ENCODE results near the gene SP140. TPM values are rescaled to one million over a fixed set of nuclear protein-coding genes. Genes with fewer than 3 reads are reported as not detected.
A peak's percentile ranks its signal among the peaks of the same experiment; 100 is the strongest.
"Not testable (repeated sequence)": the region's sequence is repeated elsewhere in the genome, so short reads cannot be mapped to it uniquely, and the experiment has no call there.

SP140 gene
- total RNA-seq, 1 experiment from 2014 or later = 0.32 TPM

GRCh38 chr2:230286048-230286447, 60.5 kb downstream of the SP140 start:
- H3K27ac ChIP-seq (ENCODE audit: low read depth, low read length, poor library complexity, severe bottlenecking) = no peak overlapping the region
- H3K36me3 ChIP-seq (ENCODE audit: insufficient read depth, low read length, poor library complexity, severe bottlenecking) = no peaks in the 10 kb centered on the region
- no peaks in the 10 kb centered on the region for H3K9me3 ChIP-seq (ENCODE audit: low read depth, low read length, poor library complexity, severe bottlenecking)
- H3K4me3 ChIP-seq (ENCODE audit: low read depth, low read length, poor library complexity, severe bottlenecking) = no peak overlapping the region
- no peaks in the 10 kb centered on the region for H3K27me3 ChIP-seq (replicated peaks; ENCODE audit: insufficient read depth, low read depth, low read length, poor library complexity)
- BruUV-seq (replicated peaks) = no TSS peak
- DNase-seq (ENCODE audit: low spot score) = no peak
- ChIA-PET CTCF (no interaction called here), POLR2A (ENCODE audit: low non-redundant PET) (no interaction called here)
- no peak for TF ChIP-seq EZH2 (IDR thresholded peaks at IDR 0.05; ENCODE audit: borderline replicate concordance, low read depth, low read length, poor library complexity, severe bottlenecking)
- no peak for TF ChIP-seq CTCF (conservative IDR thresholded peaks at IDR 0.05; ENCODE audit: low read depth, low read length)
- intact Hi-C loops (cut with micrococcal nuclease; ENCODE audit: unreplicated experiment) = no loop called here
- no peaks in the 10 kb centered on the region for H3K4me1 ChIP-seq (ENCODE audit: insufficient read depth, low read length, poor library complexity, severe bottlenecking)

DNA sequence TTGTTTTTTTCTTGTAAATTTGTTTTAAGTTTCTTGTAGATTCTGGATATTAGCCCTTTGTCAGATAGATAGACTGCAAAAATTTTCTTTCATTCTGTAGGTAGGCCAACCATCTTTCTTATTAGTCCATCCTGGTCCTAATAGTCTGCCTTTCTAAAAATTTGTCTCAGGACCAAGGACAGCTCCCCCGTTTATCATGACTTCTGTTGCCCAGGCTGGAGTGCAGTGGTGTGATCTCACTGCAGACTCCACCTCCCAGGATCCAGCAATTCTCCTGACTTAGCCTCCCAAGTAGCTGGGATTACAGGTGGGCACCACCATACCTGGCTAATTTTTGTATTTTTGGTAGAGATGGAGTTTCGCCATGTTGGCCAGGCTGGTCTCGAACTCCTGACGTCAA, 63.8 kb downstream of the SP140 start:
- H3K27me3 ChIP-seq (replicated peaks; ENCODE audit: insufficient read depth, low read depth, low read length, poor library complexity); POLR2A ChIA-PET (ENCODE audit: low non-redundant PET); CTCF ChIA-PET; H3K4me1 ChIP-seq (ENCODE audit: insufficient read depth, low read length, poor library complexity, severe bottlenecking); H3K36me3 ChIP-seq (ENCODE audit: insufficient read depth, low read length, poor library complexity, severe bottlenecking); H3K9me3 ChIP-seq (ENCODE audit: low read depth, low read length, poor library complexity, severe bottlenecking); intact Hi-C loops (cut with micrococcal nuclease; ENCODE audit: unreplicated experiment); H3K4me3 ChIP-seq (ENCODE audit: low read depth, low read length, poor library complexity, severe bottlenecking); H3K27ac ChIP-seq (ENCODE audit: low read depth, low read length, poor library complexity, severe bottlenecking); BruUV-seq (replicated peaks): not testable (repeated sequence)
- peak; percentile 21 for DNase-seq (ENCODE audit: low spot score)

DNA sequence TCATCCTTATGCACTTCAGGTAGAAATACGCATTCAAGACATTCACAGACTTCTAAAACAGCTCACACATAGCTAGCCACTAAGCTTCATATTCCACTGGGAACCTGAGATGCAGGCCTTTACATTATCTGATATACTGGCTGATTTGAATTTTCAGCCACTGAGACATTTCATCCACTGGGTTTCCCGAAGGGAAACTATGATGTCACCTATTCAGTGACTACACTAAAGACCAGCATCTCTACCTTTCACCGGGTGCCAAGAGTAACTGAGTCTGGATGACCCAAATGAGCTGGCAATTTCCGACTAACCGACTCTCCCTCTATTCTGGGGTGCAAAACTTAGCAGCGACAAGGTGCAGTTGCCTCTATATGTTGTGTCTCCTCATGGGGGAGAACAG, 69.7 kb downstream of the SP140 start:
- H3K4me1 ChIP-seq (ENCODE audit: insufficient read depth, low read length, poor library complexity, severe bottlenecking) = no peaks in the 10 kb centered on the region
- CTCF ChIA-PET = no interaction called here
- no TSS peak for BruUV-seq (replicated peaks)
- H3K9me3 ChIP-seq (ENCODE audit: low read depth, low read length, poor library complexity, severe bottlenecking) = no peaks in the 10 kb centered on the region
- no peak overlapping the region for H3K27ac ChIP-seq (ENCODE audit: low read depth, low read length, poor library complexity, severe bottlenecking)
- no peaks in the 10 kb centered on the region for H3K27me3 ChIP-seq (replicated peaks; ENCODE audit: insufficient read depth, low read depth, low read length, poor library complexity)
- intact Hi-C loops (cut with micrococcal nuclease; ENCODE audit: unreplicated experiment) = no loop called here
- no peak for TF ChIP-seq EZH2 (IDR thresholded peaks at IDR 0.05; ENCODE audit: borderline replicate concordance, low read depth, low read length, poor library complexity, severe bottlenecking)
- no peak for TF ChIP-seq CTCF (conservative IDR thresholded peaks at IDR 0.05; ENCODE audit: low read depth, low read length)
- H3K36me3 ChIP-seq (ENCODE audit: insufficient read depth, low read length, poor library complexity, severe bottlenecking) = no peaks in the 10 kb centered on the region
- DNase-seq (ENCODE audit: low spot score) = no peak
- H3K4me3 ChIP-seq (ENCODE audit: low read depth, low read length, poor library complexity, severe bottlenecking) = no peak overlapping the region
- POLR2A ChIA-PET (ENCODE audit: low non-redundant PET) = interaction anchor here (0.6 kb wide), 1 partner anchor 231 kb away, joined by 5 read pairs; no protein-coding TSS in a partner anchor

DNA sequence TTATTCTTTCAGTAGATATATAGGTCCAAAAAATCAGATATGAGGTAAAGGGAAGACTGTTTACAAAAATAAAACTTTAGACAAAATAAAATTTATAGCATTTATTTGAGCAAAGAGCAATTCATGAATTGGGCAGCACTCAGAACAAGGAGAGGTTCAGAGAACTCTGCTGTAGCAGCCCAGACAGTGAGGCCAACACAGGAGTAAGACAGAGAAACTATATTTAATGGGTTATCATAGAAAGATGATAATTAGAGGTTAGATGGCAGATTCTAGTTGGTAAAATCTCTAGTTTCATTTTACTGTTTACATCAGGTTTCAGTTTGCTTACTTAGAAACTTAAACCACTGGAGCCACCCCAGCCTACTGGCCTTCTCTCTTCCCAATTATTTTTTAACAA, 71.4 kb downstream of the SP140 start:
- no peak for DNase-seq (ENCODE audit: low spot score)
- intact Hi-C loops (cut with micrococcal nuclease; ENCODE audit: unreplicated experiment) = no loop called here
- H3K4me3 ChIP-seq (ENCODE audit: low read depth, low read length, poor library complexity, severe bottlenecking) = no peak overlapping the region
- H3K9me3 ChIP-seq (ENCODE audit: low read depth, low read length, poor library complexity, severe bottlenecking) = no peaks in the 10 kb centered on the region
- no peaks in the 10 kb centered on the region for H3K4me1 ChIP-seq (ENCODE audit: insufficient read depth, low read length, poor library complexity, severe bottlenecking)
- H3K27me3 ChIP-seq (replicated peaks; ENCODE audit: insufficient read depth, low read depth, low read length, poor library complexity) = no peaks in the 10 kb centered on the region
- TF ChIP-seq CTCF (conservative IDR thresholded peaks at IDR 0.05; ENCODE audit: low read depth, low read length) (no peak), EZH2 (IDR thresholded peaks at IDR 0.05; ENCODE audit: borderline replicate concordance, low read depth, low read length, poor library complexity, severe bottlenecking) (no peak)
- ChIA-PET POLR2A (ENCODE audit: low non-redundant PET) (no interaction called here), CTCF (no interaction called here)
- no peak overlapping the region for H3K27ac ChIP-seq (ENCODE audit: low read depth, low read length, poor library complexity, severe bottlenecking)
- BruUV-seq (replicated peaks) = no TSS peak
- H3K36me3 ChIP-seq (ENCODE audit: insufficient read depth, low read length, poor library complexity, severe bottlenecking) = no peaks in the 10 kb centered on the region
